Type B pancreatic cell (in vitro differentiated cells): ENCODE data around the gene MAPK14. TPM values are rescaled to one million over a fixed set of nuclear protein-coding genes. Genes with fewer than 3 reads are reported as not detected.

Source experiments
- DNase-seq: peaks from one replicate; pipeline ENCODE4 v3.0.0; 2021; ENCODE audit warnings: mixed read lengths; ENCODE audit not compliant: unreplicated experiment; ENCODE audit errors: extremely low spot score
- H3K27ac Mint-ChIP-seq: 2 replicates; pipeline ENCODE4 v1.8.0; 2021; ENCODE audit warnings: mild to moderate bottlenecking, mixed read lengths
- H3K27me3 Mint-ChIP-seq: 2 replicates; pipeline ENCODE4 v1.8.0; 2021; ENCODE audit warnings: mixed read lengths
- H3K36me3 Mint-ChIP-seq: 2 replicates; pipeline ENCODE4 v1.8.0; 2021; ENCODE audit warnings: mixed read lengths
- H3K4me1 Mint-ChIP-seq: one replicate; pipeline ENCODE4 v1.8.0; 2021; ENCODE audit warnings: mixed read lengths; ENCODE audit not compliant: unreplicated experiment
- H3K4me3 Mint-ChIP-seq: 2 replicates; pipeline ENCODE4 v1.8.0; 2021; ENCODE audit warnings: mild to moderate bottlenecking, mixed read lengths
- H3K9me3 Mint-ChIP-seq: 2 replicates; pipeline ENCODE4 v1.8.0; 2021; ENCODE audit warnings: mixed read lengths
- total RNA-seq: library from RNA; stranded (reverse); gene quantifications from 2 replicates; pipeline ENCODE4 v1.2.1, GENCODE V29; 2021; ENCODE audit warnings: low replicate concordance
- TF ChIP-seq, protein P1 (sequence below): fragments of 200-600 bp; sonication (generic); conservative IDR thresholded peaks from 2 replicates; pipeline ENCODE4 v1.5.0; 2021; ENCODE audit warnings: antibody characterized with exemption, mild to moderate bottlenecking

MAPK14 gene
- total RNA-seq, 1 donor from 2014 or later = 40.1 TPM

DNA sequence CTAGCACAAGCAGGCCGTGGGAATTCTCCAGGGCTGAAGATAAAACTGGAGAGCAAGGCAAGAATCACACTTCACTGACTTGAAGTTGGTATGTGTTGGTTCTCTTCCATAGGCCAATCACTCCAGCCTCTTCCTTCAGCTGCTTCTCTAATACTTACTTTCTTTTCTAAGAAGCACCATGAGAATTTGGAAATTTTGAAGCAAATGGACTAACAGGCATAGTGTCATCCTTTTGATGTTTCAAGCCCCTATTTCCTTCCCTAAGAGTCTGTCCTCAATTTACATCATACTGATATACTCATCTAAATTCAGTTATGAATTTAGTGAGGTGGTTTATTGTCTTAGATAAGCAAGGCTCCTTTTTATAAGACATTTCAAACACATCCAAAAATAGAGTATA lies 27.2 kb upstream of the MAPK14 start:
- TF ChIP-seq, protein P1, sequence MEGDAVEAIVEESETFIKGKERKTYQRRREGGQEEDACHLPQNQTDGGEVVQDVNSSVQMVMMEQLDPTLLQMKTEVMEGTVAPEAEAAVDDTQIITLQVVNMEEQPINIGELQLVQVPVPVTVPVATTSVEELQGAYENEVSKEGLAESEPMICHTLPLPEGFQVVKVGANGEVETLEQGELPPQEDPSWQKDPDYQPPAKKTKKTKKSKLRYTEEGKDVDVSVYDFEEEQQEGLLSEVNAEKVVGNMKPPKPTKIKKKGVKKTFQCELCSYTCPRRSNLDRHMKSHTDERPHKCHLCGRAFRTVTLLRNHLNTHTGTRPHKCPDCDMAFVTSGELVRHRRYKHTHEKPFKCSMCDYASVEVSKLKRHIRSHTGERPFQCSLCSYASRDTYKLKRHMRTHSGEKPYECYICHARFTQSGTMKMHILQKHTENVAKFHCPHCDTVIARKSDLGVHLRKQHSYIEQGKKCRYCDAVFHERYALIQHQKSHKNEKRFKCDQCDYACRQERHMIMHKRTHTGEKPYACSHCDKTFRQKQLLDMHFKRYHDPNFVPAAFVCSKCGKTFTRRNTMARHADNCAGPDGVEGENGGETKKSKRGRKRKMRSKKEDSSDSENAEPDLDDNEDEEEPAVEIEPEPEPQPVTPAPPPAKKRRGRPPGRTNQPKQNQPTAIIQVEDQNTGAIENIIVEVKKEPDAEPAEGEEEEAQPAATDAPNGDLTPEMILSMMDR = no peak
- Mint-ChIP-seq H3K4me3 (no peak overlapping the region), H3K9me3 (no peaks in the 10 kb centered on the region), H3K27ac (no peak overlapping the region), H3K4me1 (no peaks in the 10 kb centered on the region), H3K36me3 (no peaks in the 10 kb centered on the region), H3K27me3 (no peaks in the 10 kb centered on the region)
- no peak for DNase-seq

GRCh38 chr6:36015666-36016065 lies 11.9 kb upstream of the MAPK14 start:
- no peak overlapping the region for H3K4me3 Mint-ChIP-seq
- no peaks in the 10 kb centered on the region for H3K27me3 Mint-ChIP-seq
- no peak overlapping the region for H3K27ac Mint-ChIP-seq
- H3K4me1 Mint-ChIP-seq = no peaks in the 10 kb centered on the region
- no peaks in the 10 kb centered on the region for H3K9me3 Mint-ChIP-seq
- no peaks in the 10 kb centered on the region for H3K36me3 Mint-ChIP-seq
- TF ChIP-seq, protein P1 = no peak
- no peak for DNase-seq

DNA sequence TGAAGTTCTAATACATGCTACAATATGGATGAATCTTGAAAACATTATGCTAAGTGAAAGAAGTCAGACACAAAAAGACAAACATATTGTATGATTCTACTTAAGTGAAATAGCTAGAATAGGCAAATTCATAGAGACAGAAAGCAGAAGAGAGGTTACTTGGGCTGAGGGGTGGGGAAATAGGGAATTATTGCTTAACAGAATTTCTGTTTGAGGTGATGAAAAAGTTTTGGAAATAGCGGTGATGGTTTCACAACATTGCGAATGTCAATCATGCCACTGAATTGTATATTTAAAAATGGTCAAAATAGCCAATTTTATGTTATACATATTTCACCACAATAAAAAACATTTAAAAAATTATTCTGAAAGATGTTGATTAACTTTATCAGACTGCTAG lies 9.3 kb upstream of the MAPK14 start:
- Mint-ChIP-seq H3K27me3 (no peaks in the 10 kb centered on the region), H3K36me3 (no peaks in the 10 kb centered on the region), H3K4me3 (no peak overlapping the region), H3K4me1 (no peaks in the 10 kb centered on the region), H3K27ac (no peak overlapping the region), H3K9me3 (no peaks in the 10 kb centered on the region)
- DNase-seq = no peak
- TF ChIP-seq, protein P1 = no peak

- no peak overlapping the region for H3K27ac Mint-ChIP-seq
- H3K4me1 Mint-ChIP-seq = peaks cover 5% of the 10 kb centered on the region
- no peak for DNase-seq
- no peak overlapping the region for H3K4me3 Mint-ChIP-seq
- H3K27me3 Mint-ChIP-seq = peaks cover 7% of the 10 kb centered on the region
- no peaks in the 10 kb centered on the region for H3K36me3 Mint-ChIP-seq
- no peaks in the 10 kb centered on the region for H3K9me3 Mint-ChIP-seq
- TF ChIP-seq, protein P1 = no peak
Observed at GRCh38 chr6:36019167-36019566, 8.4 kb upstream of the MAPK14 start.

DNA sequence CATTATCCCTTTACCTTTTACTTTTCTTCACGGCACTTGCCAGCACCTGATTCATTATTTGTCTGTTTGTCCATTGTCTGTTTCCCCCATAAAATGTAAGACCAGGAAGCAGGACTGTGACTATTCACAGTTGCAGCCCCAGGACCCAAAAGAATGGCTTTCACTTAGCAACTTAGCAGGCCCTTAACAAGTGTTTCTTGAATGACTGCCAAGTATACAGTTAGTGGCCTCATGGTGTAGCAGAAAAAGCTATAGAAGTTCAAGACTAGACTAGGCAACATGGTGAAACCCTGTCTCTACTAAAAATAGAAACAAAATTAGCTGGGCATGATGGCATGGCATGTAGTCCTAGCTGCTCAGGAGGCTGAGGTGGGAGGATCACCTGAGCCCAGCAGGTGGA lies 7.5 kb upstream of the MAPK14 start:
- Mint-ChIP-seq H3K36me3 (no peaks in the 10 kb centered on the region), H3K4me1 (peaks cover 5% of the 10 kb centered on the region), H3K27me3 (peaks cover 13% of the 10 kb centered on the region), H3K27ac (no peak overlapping the region), H3K9me3 (no peaks in the 10 kb centered on the region), H3K4me3 (no peak overlapping the region)
- no peak for DNase-seq
- TF ChIP-seq, protein P1 = no peak
